K562 (cell line): Measurements from ENCODE around the gene RNF44. TPM values are rescaled to one million over a fixed set of nuclear protein-coding genes. Genes with fewer than 3 reads are reported as not detected.
A peak's percentile ranks its signal among the peaks of the same experiment; 100 is the strongest.

Source experiments
- CEBPB ChIP-seq: fragments of 450-650 bp; IDR thresholded peaks from 2 replicates; pipeline ENCODE4 v1.6.1; 2016; ENCODE audit warnings: missing genetic modification characterization, missing compliant biosample characterization
- ESRRB ChIP-seq: fragments of 250-450 bp; sonication (Bioruptor Pico); IDR thresholded peaks from 2 replicates; pipeline ENCODE4 v1.5.0; 2020; ENCODE audit warnings: mild to moderate bottlenecking, moderate library complexity, borderline replicate concordance
- FOS ChIP-seq: IDR thresholded peaks from 3 replicates; pipeline ENCODE4 v1.6.1; 2011; ENCODE audit not compliant: insufficient read length; ENCODE audit errors: extremely low read depth
- GTF2E2 ChIP-seq: fragments of 200-800 bp; sonication (Bioruptor generic); IDR thresholded peaks from 2 replicates; pipeline ENCODE4 v1.6.1; 2016; ENCODE audit warnings: missing genetic modification characterization, missing compliant biosample characterization
- MYBL2 ChIP-seq, 2 experiments: fragments of 450-650 bp in 1 of 2; sonication (generic) in 1 of 2; formaldehyde crosslinking in 1 of 2; IDR thresholded peaks; 2 replicates each; pipeline versions ENCODE4 v1.6.1 to v1.8.1; 2017 to 2022; ENCODE audit warnings: borderline replicate concordance in 1 of 2, inconsistent platforms in 1 of 2, low read depth in 1 of 2, mild to moderate bottlenecking in 1 of 2, missing genetic modification reagents in 1 of 2, moderate library complexity in 1 of 2
- NFE2 ChIP-seq: IDR thresholded peaks from 2 replicates; pipeline ENCODE4 v1.6.1; 2014; ENCODE audit warnings: antibody characterized with exemption, low read depth
- RHOXF2B ChIP-seq: fragments of 250-450 bp; sonication (Bioruptor Pico); conservative IDR thresholded peaks from 2 replicates; pipeline ENCODE4 v1.5.1; 2021
- RUNX1 ChIP-seq: sonication (generic); IDR thresholded peaks from 2 replicates; pipeline ENCODE4 v1.6.1; 2016; ENCODE audit warnings: antibody characterized with exemption, low read depth
- SIN3B ChIP-seq: fragments of 450-650 bp; IDR thresholded peaks from 2 replicates; pipeline ENCODE4 v1.6.1; 2017; ENCODE audit warnings: low read depth, mild to moderate bottlenecking, moderate library complexity
- TCF7 ChIP-seq: sonication (generic); IDR thresholded peaks from 2 replicates; pipeline ENCODE4 v1.6.1; 2016; ENCODE audit warnings: antibody characterized with exemption, borderline replicate concordance
- TCFL5 ChIP-seq: fragments of 250-450 bp; sonication (Bioruptor Pico); conservative IDR thresholded peaks from 2 replicates; pipeline ENCODE4 v1.6.1; 2021; ENCODE audit warnings: mild to moderate bottlenecking, moderate library complexity, matching md5 sums
- ZNF232 ChIP-seq: sonication (generic); formaldehyde crosslinking; IDR thresholded peaks from 2 replicates; pipeline ENCODE4 v1.8.0; 2022; ENCODE audit warnings: mild to moderate bottlenecking, missing genetic modification reagents
- ZNF668 ChIP-seq: fragments of 250-450 bp; sonication (Bioruptor Pico); IDR thresholded peaks from 2 replicates; pipeline ENCODE4 v1.8.0; 2022; ENCODE audit warnings: mild to moderate bottlenecking, inconsistent platforms
- polyA plus RNA-seq, 8 experiments: library from polyadenylated mRNA; depleted of rRNA in 4 of 8; stranded (reverse) in 5 of 8; unstranded in 3 of 8; fragments of >200 nt; fragmentation: Nextera tagmentation in 2 of 8; fragmentation: Illumina TruSeq in 1 of 8; extraction: Ambion mirVana in 2 of 8; extraction: Trizol in 1 of 8; gene quantifications; 2 replicates each; pipeline versions ENCODE4 v1.2.1 to v1.2.3, GENCODE V29; 2011 to 2014; ENCODE audit warnings: inconsistent platforms in 1 of 8, missing spikeins in 1 of 8
- total RNA-seq, 7 experiments: library from RNA; depleted of rRNA in 6 of 7; stranded (reverse); fragments of >200 nt in 6 of 7; fragmentation: Illumina TruSeq in 2 of 7; extraction: Trizol in 2 of 7; gene quantifications; 2 replicates each; pipeline versions ENCODE4 v1.2.1 to v1.2.3, GENCODE V29; 2011 to 2021; ENCODE audit warnings: low replicate concordance in 1 of 7
- TF ChIP-seq, protein P1 (sequence below): fragments of 450-650 bp; IDR thresholded peaks from 2 replicates; pipeline ENCODE4 v1.7.0; 2016; ENCODE audit warnings: borderline replicate concordance
- TF ChIP-seq, protein P2 (sequence below): sonication (generic); formaldehyde crosslinking; IDR thresholded peaks from 2 replicates; pipeline ENCODE4 v1.8.0; 2022; ENCODE audit warnings: missing genetic modification reagents, mild to moderate bottlenecking, moderate library complexity, borderline replicate concordance
- TF ChIP-seq, protein P3 (sequence below): sonication (generic); formaldehyde crosslinking; IDR thresholded peaks from 2 replicates; pipeline ENCODE4 v1.5.0; 2020; ENCODE audit warnings: missing genetic modification reagents
- TF ChIP-seq, protein P4 (sequence below): fragments of 450-650 bp; formaldehyde crosslinking; IDR thresholded peaks from 2 replicates; pipeline ENCODE4 v1.4.0; 2020; ENCODE audit warnings: mild to moderate bottlenecking
- TF ChIP-seq, protein P5 (sequence below): fragments of 450-650 bp; IDR thresholded peaks from 2 replicates; pipeline ENCODE4 v1.6.1; 2016; ENCODE audit warnings: borderline replicate concordance
- TF ChIP-seq, protein P6 (sequence below): fragments of 450-650 bp; IDR thresholded peaks from 2 replicates; pipeline ENCODE4 v1.6.1; 2016; ENCODE audit warnings: antibody characterized with exemption

The RNF44 gene
- total and polyA plus RNA-seq, 9 of the 15 experiments (the other 6 are each of a cell fraction or from before 2014, with no cell fraction given) = 1.6 to 82.6 (median 7.4) TPM

DNA sequence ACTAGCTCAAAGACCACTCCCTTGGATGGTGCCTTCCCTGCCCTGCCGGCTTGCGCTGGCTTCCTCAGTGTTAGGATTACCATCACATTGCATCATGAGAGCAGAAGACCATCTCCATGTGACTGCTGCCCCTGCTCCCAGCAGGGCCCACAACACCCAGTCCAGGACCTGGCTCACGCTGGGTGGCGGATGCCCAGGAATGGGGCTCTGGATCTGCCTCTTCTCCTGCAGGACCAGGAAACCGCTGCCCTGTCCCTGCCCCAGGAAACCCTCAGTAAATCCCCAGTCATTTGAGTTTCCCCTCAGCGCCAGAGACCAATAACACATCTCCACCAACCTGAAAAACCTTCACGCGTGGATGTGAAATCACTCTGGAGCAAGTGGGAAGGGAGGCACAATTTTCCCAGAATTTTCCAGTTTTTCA lies 3.3 kb upstream of the RNF44 start (continued):
- TF ChIP-seq SIN3B (no peak), MYBL2 (IDR thresholded peaks at IDR 0.05; ENCODE audit: low read depth) (no peak), MYBL2 (CRISPR knock-in tag; IDR thresholded peaks at IDR 0.05; ENCODE audit: borderline replicate concordance) (no peak), RUNX1 (no peak), ZNF232 (CRISPR knock-in tag) (no peak), RHOXF2B (CRISPR knock-in tag) (no peak), NFE2 (no peak), TCFL5 (CRISPR knock-in tag) (0 out of 2 replicates have a peak, but pooled peaks have one; percentile 55), CEBPB (tag) (no peak), ZNF668 (CRISPR knock-in tag) (no peak), TCF7 (no peak), ESRRB (no peak), GTF2E2 (no peak; the same call in 1 of the 2 replicates), FOS (no peak)
- TF ChIP-seq, protein P1, sequence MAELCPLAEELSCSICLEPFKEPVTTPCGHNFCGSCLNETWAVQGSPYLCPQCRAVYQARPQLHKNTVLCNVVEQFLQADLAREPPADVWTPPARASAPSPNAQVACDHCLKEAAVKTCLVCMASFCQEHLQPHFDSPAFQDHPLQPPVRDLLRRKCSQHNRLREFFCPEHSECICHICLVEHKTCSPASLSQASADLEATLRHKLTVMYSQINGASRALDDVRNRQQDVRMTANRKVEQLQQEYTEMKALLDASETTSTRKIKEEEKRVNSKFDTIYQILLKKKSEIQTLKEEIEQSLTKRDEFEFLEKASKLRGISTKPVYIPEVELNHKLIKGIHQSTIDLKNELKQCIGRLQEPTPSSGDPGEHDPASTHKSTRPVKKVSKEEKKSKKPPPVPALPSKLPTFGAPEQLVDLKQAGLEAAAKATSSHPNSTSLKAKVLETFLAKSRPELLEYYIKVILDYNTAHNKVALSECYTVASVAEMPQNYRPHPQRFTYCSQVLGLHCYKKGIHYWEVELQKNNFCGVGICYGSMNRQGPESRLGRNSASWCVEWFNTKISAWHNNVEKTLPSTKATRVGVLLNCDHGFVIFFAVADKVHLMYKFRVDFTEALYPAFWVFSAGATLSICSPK = no peak
- TF ChIP-seq, protein P2, sequence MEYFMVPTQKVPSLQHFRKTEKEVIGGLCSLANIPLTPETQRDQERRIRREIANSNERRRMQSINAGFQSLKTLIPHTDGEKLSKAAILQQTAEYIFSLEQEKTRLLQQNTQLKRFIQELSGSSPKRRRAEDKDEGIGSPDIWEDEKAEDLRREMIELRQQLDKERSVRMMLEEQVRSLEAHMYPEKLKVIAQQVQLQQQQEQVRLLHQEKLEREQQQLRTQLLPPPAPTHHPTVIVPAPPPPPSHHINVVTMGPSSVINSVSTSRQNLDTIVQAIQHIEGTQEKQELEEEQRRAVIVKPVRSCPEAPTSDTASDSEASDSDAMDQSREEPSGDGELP (CRISPR knock-in tag) = no peak
- TF ChIP-seq, protein P3, sequence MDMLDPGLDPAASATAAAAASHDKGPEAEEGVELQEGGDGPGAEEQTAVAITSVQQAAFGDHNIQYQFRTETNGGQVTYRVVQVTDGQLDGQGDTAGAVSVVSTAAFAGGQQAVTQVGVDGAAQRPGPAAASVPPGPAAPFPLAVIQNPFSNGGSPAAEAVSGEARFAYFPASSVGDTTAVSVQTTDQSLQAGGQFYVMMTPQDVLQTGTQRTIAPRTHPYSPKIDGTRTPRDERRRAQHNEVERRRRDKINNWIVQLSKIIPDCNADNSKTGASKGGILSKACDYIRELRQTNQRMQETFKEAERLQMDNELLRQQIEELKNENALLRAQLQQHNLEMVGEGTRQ (CRISPR knock-in tag) = peak; percentile 61
- TF ChIP-seq, protein P4, sequence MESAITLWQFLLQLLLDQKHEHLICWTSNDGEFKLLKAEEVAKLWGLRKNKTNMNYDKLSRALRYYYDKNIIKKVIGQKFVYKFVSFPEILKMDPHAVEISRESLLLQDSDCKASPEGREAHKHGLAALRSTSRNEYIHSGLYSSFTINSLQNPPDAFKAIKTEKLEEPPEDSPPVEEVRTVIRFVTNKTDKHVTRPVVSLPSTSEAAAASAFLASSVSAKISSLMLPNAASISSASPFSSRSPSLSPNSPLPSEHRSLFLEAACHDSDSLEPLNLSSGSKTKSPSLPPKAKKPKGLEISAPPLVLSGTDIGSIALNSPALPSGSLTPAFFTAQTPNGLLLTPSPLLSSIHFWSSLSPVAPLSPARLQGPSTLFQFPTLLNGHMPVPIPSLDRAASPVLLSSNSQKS = no peak
- TF ChIP-seq, protein P5, sequence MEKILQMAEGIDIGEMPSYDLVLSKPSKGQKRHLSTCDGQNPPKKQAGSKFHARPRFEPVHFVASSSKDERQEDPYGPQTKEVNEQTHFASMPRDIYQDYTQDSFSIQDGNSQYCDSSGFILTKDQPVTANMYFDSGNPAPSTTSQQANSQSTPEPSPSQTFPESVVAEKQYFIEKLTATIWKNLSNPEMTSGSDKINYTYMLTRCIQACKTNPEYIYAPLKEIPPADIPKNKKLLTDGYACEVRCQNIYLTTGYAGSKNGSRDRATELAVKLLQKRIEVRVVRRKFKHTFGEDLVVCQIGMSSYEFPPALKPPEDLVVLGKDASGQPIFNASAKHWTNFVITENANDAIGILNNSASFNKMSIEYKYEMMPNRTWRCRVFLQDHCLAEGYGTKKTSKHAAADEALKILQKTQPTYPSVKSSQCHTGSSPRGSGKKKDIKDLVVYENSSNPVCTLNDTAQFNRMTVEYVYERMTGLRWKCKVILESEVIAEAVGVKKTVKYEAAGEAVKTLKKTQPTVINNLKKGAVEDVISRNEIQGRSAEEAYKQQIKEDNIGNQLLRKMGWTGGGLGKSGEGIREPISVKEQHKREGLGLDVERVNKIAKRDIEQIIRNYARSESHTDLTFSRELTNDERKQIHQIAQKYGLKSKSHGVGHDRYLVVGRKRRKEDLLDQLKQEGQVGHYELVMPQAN = no peak
- TF ChIP-seq, protein P6, sequence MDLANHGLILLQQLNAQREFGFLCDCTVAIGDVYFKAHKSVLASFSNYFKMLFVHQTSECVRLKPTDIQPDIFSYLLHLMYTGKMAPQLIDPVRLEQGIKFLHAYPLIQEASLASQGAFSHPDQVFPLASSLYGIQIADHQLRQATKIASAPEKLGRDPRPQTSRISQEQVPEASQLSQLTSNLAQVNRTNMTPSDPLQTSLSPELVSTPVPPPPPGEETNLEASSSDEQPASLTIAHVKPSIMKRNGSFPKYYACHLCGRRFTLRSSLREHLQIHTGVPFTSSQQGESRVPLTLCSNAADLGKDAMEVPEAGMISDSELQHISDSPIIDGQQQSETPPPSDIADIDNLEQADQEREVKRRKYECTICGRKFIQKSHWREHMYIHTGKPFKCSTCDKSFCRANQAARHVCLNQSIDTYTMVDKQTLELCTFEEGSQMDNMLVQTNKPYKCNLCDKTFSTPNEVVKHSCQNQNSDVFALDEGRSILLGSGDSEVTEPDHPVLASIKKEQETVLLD = no peak
